HuH-7.5 (cell line): ENCODE measurements around the gene GATA5.

Experiments used
- DNase-seq: peaks from one replicate; pipeline ENCODE4 v3.0.0; 2011; ENCODE audit warnings: low spot score

The GATA5 gene

GRCh38 chr20:62453186-62453808 lies 22.5 kb downstream of the GATA5 start:
- no peak for DNase-seq

- peak; percentile 65 for DNase-seq
Observed at GRCh38 chr20:62452475-62453095, 23.2 kb downstream of the GATA5 start.

- no peak for DNase-seq
Observed at GRCh38 chr20:62451970-62452369, 23.8 kb downstream of the GATA5 start.

GRCh38 chr20:62451156-62451767 lies 24.5 kb downstream of the GATA5 start:
- DNase-seq = no peak

GRCh38 chr20:62449951-62450691 lies 25.7 kb downstream of the GATA5 start:
- DNase-seq = no peak

- no peak for DNase-seq
Observed at GRCh38 chr20:62448788-62449187, 27.0 kb downstream of the GATA5 start.

- DNase-seq = no peak
Observed at GRCh38 chr20:62448038-62448437, 27.8 kb downstream of the GATA5 start.

GRCh38 chr20:62446888-62447869 lies 28.6 kb downstream of the GATA5 start:
- DNase-seq = no peak

- no peak for DNase-seq
Observed at GRCh38 chr20:62446481-62446880, 29.3 kb downstream of the GATA5 start.

GRCh38 chr20:62445553-62446340 lies 30.0 kb downstream of the GATA5 start:
- no peak for DNase-seq

- no peak for DNase-seq
Observed at GRCh38 chr20:62444286-62444685, 31.5 kb downstream of the GATA5 start.

- no peak for DNase-seq
Observed at GRCh38 chr20:62441987-62442539, 33.7 kb downstream of the GATA5 start.

GRCh38 chr20:62439218-62439617 lies 36.6 kb downstream of the GATA5 start:
- DNase-seq = no peak

GRCh38 chr20:62437927-62438326 lies 37.9 kb downstream of the GATA5 start:
- no peak for DNase-seq

- DNase-seq = no peak
Observed at GRCh38 chr20:62437496-62437895, 38.3 kb downstream of the GATA5 start.

GRCh38 chr20:62436692-62437091 lies 39.1 kb downstream of the GATA5 start:
- no peak for DNase-seq

- no peak for DNase-seq
Observed at GRCh38 chr20:62433658-62434497, 41.9 kb downstream of the GATA5 start.

GRCh38 chr20:62430866-62431447 lies 44.8 kb downstream of the GATA5 start:
- DNase-seq = no peak

GRCh38 chr20:62430311-62430853 lies 45.4 kb downstream of the GATA5 start:
- DNase-seq = no peak
